HG03575 (cell line): ENCODE data around the gene NFIL3.
"Not testable (repeated sequence)": the region's sequence is repeated elsewhere in the genome, so short reads cannot be mapped to it uniquely, and the experiment has no call there.

Experiments used
- ATAC-seq: cut with Tn5 transposase; IDR thresholded peaks from one replicate; pipeline ENCODE4 v1.9.1; 2021; ENCODE audit not compliant: unreplicated experiment, insufficient number of reproducible peaks, low FRiP score; ENCODE audit errors: extremely low read depth

The NFIL3 gene, protein sequence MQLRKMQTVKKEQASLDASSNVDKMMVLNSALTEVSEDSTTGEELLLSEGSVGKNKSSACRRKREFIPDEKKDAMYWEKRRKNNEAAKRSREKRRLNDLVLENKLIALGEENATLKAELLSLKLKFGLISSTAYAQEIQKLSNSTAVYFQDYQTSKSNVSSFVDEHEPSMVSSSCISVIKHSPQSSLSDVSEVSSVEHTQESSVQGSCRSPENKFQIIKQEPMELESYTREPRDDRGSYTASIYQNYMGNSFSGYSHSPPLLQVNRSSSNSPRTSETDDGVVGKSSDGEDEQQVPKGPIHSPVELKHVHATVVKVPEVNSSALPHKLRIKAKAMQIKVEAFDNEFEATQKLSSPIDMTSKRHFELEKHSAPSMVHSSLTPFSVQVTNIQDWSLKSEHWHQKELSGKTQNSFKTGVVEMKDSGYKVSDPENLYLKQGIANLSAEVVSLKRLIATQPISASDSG

DNA sequence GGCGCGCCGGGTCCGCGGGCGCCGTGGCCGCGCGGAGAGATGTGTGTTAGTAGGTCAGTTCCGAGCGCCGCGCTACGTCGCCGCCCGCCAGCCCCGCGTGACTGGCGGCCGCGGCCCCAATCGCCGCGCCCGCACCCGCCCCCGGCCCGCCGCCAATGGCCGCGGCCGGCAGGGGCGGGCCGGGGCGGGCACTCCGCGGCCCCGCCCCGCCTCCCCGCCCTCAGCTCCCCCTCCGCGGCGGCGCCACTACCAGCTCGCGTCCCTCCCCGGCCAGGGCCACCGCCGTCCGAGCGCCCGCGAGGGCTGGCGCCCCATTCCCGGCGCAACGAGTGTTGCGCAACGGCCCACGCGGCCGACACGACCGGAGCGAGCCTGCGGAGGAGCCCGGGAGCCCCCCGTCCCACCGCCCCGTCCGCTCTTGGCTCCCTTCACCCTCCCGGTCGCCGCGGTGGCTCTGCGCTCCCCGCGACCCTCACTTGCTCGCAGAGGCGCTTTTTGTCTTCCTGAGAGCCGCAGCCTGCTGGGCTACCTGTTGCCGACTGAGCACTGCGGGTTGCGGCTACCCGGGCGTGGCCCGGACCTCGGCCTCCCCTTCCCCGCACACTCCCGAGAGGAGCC lies at the start of gene NFIL3:
TSS of gene NFIL3 (minus strand) at position 48 of the 618 bp plus-strand sequence. CDS start 13,098 bp downstream, outside the sequence.
- no peak for ATAC-seq

DNA sequence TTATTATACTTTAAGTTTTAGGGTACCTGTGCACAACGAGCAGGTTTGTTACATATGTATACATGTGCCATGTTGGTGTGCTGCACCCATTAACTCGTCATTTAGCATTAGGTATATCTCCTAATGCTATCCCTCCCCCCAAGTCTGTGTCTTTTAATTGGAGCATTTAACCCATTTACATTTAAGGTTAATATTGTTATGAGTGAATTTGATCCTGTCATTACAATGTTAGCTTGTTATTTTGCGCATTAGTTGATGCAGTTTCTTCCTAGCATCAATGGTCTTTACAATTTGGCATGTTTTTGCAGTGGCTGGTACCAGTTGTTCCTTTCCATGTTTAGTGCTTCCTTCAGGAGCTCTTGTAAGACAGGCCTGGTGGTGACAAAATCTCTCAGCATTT lies 47.9 kb upstream of the NFIL3 start:
- ATAC-seq = not testable (repeated sequence)

DNA sequence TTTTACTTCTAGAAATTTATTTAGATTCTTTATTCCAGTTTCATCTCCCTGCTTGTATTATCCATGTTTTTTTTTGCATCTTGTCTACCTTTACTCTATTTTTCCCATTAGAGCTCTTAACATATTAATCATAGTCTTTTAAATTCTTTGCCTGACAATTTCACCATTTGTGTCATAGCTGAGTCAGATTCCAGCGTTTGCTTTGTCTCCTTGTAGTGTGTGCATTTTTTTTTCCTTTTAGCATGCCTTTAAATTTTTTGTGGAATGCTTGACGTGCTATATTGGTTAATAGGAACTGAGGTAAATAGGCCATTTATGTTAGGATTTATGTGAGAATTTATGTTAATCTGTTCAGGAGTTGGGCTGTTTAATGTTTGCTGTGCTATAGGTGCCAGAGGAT lies 41.8 kb upstream of the NFIL3 start:
- no peak for ATAC-seq

DNA sequence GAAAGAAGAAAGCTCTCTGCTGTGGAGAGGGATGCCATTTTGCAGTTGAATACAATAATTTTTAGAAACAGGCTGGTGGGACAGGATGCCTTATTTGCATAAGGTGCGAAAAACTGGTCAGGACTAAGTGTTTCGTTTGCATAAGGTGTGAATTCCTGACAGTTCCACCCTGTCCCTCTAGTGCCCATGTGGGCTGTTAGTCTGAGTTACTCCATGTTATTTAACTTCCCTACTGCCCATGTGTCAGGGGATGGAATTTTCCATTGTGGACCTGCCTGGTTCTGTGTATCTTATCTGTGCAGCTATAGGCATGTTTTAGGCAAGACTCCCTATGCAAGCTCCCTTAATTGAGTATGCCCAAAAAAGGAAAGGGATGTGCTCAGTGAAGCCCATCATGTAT lies 35.3 kb upstream of the NFIL3 start:
- no peak for ATAC-seq

DNA sequence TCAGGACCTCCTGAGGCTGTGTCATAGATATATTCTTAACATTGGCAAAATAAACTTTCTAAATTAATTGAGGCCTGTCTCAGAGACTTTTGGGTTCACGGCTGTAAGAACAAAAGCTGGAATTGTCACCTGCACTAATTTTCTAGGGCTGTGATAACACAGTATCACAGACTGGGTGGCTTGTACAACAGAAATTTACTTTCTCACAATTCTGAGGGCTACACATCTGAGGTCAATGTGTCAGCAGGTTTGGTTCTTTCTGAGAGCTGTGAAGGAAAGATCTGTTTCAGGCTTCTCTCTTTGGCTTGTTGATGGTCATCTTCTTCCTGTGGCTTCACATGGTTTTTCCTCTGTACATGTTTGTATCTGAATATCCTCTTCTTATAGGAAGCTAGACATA lies 29.2 kb upstream of the NFIL3 start:
- ATAC-seq = no peak

DNA sequence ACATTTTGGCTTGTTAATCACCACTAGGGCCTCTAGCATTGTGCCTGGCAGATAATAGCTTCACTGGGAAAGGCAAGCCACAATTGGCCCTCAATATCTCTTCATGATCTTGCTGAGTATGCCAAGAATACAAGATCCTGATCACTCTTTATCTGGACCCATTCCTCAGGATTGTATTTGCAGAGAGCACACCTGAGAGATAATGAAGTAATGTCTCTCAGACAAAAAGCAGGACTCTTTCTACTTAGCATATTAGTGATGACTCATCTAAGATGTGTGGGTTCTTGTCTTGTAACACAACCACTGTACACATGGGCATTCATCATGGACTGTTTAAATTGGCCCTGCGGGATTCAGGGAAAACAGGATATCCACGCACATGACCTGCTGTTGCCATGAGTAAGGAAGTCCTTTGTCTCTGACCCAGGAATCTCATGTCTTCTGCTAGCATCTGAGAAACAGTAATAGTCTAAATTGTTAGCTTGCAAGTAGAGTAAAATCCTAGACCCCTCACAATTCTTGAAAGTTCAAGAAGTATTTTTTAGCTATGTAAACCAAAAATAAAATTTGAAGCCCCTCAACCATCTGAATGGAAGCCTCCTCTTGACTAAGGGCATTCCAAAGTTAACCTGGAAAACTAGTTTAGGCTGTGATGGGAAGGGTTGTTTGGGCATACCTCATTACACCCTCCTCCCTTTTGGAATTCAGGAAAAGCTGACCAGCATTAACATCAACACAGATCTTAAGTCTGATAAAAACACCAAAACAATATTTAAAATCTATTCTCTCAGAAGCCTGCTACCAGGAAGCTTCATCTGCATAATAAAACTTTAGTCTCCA lies 28.0 kb upstream of the NFIL3 start:
- no peak for ATAC-seq

DNA sequence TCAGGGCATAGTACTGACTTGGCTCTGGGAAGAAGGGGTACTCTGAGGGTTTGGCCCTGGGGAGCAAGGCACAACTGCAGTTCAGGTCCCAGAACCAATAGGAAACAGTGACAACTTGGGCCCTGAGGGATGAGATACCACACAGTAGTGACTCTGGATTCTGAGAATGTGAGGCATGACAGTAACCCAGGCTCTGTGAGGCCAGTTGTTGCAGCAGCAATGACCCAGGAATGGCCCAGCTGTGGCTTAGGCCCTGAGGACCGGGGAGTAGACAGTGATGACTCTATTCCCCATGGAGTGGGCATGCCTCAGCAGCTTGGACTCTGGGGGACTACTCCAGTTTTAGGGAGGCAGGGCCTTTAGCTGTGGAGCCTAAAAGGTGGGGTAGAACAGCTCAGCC lies 21.5 kb upstream of the NFIL3 start:
- no peak for ATAC-seq

DNA sequence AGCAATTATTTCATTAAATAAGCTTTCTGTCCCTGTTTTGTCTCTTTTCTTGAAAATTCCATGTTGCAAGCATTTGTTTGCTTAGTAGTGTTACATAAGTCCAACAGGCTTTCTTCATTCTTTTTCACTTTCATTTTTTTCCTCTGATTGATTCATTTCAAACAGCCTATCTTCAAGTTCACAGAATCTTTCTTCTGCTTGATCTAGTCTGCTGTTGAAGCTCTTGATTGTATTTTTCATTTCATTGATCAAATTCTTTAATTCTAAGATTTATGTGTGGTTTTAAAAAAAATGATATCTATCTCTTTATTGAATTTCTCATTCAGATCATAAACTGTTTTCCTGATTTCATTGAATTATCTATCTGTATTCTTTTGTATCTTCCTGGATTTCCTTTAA lies 20.4 kb upstream of the NFIL3 start:
- ATAC-seq = no peak

DNA sequence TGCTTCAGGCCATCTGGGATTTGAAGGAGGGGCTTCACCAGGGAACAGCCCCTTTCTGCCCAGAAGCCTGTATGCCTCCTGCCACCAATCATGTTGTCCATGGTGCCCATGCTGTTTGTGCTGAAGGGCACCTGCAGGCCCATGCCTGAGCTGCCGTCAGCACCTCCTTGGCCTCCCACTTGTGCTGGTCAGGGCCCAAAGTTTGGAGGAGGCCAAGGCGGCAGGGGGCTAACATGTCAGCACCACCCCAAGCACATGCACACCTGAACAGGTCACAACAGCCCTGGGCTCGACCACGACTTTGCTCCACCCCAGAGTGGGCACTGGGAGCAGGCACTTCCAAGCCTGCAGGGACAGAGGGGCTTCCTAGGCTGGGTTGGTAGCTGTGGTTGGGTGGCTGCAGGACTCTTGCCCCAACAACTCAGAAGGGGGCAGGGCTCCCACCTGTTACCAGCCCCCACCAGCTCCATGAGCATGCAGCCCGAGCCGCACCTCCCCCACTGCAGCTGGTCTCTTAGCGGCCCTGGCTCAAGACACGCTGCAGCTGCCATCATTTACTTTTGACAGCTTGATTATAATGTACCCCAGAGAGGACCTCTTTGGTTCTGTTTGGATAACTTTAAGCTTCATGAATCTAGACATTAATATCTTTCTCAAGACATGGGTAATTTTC lies 19.8 kb upstream of the NFIL3 start:
- no peak for ATAC-seq

DNA sequence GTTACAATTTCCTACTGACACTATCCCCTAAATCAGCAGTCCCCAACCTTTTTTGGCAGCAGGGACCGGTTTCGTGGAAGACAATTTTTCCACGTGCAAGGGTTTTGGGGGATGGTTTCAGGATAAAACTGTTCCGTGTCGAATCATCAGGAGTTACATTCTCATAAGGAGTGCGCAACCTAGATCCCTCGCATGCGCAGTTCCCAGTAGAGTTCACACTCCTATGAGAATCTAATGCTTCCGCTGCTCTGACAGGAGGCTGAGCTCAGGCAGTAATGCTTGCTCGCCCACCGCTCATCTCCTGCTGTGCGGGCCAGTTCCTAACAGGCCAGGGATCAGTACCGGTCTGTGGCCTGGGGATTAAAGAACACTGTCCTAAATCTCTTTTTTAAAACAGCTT lies 13.2 kb upstream of the NFIL3 start:
- ATAC-seq = no peak

DNA sequence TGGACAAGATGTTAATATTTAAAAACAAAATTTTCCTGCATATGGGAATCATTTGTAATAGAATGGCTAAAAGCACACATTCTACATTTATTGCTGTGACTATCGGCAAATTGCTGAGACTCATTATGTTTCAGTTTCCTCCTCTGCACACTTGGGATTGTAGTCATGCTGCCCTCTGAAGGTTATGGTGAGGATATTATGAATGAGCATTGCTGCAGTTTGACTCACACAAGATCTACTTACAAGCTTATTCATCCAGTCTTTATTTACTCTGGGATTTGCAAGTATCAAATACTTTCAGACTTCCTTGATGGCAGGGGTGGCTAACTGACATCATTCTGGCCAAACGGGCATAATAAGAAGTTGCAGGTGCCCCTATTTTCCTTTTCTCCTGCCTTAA lies 9.5 kb upstream of the NFIL3 start:
- ATAC-seq = no peak

DNA sequence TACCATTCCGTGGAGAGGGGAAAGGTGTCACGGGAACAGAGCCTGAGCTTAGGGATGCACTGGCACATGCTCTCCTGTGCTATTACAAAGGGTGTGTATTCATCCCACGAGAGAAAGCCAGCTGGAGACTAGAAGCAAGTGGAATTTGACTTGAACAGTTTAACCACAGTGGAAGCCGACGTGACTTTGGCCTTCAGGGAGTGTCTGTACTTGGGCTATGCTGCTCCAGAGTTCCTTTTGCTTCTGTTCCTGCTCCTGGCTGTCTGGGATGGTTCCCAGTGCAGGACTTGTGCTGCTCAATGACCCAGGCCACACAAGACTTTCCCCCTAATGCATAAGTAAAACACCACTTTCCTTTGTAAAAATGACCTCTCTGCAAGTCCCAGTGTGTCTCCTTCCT lies 7.9 kb upstream of the NFIL3 start:
- no peak for ATAC-seq

DNA sequence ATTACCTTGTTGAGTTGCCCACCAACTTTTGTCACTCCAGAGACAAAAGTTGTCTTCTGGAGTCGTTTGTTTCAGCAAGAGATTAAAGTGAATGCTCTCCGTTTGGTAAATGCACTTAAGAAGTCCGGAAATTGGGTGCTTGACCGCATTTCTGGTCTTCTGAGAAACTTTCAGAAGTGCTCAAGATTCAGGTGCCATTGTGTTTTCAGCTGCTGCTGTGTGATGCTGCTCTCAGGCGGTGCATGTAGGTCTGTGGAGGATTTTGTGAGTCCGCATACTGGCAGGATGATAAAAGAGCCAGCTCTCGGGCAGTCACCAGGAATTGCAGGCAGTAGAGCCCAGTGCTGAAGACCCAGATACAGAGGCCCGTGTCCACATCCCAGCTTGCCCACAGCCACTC lies 5.9 kb upstream of the NFIL3 start:
- ATAC-seq = no peak

DNA sequence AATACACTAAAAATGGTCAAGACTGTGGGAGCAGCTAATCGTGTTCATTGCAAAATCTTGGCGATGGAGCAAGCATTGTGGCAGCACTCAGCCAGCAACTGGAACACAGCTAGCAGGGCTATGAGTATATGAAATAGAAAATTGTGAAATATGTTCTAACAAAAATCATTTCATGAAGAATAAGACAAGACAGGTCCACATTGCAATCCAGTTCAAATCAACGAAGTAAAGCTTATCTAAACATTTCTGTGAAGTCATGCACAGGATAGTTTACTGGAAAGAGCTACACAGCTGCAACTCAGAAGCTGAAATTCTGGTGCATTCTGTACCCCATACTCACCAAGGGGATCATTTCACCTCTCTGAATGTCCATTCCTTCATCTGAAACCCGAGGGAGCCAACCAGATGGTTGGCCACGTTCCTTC lies 5.3 kb upstream of the NFIL3 start:
- no peak for ATAC-seq

DNA sequence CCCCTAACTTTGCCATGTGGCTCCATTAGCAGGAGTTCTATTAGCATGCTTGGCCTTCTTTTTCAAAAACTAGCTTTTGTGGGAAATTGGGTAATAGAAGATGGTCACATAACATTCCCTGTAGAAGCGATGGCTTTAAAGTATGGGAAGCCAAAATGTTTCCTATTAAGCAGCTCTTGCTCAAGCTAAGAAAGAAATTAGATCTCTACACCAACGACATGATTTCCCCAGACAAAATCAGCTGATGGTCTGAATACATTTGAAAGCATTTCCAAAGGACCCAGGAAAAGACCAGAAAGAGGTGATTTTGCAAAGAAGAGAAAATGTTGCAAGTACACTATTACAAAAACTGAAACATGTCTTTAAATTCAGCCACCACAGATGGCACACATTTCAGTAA lies 4.8 kb upstream of the NFIL3 start:
- ATAC-seq = no peak

DNA sequence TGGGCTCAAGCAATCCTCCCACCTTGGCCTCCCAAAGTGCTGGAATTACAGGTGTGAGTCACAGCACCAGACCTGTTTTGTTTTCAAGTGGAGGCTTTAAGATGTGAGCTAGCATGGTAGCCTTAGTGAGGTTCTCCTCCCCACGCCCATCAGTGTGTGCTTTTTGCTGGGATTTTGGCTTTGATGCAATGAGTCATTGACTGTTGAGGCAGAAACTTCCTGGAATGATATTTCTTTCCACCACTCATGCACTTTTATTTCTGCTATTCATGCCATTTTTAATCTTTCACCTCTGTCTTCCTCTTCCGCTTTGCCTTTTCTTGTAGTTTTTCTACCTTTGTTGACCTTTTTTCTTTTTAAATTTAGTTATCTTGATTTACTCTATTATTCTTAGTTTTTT lies 4.2 kb upstream of the NFIL3 start:
- ATAC-seq = no peak

DNA sequence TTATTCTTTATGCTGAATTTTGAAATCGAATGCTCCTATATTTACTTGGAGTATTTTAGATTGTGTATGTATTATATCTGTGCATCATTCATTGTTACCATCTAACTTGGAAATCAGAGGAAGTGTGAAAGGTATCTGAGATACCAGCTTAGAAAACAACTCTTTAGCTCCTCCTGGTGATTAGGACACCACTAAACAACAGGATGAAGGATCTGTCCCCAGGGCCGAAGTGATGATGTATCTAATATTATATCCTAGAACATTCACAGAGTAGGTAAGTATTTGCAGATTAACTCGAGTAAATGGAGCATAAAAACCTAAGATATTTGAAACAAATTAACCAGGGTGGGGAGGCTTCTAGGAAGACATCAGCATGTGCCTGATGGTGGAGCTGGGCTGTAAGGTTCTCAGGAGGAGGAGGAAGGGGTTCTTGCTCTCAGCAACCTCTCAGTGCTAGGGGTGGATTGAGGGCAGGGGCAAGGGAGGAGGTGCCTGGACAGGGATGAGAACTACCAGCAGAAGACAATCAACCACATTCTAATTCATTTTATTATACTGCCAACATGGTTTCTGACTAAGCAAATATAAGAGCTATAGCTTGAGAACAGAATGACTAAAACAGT lies 2.6 kb upstream of the NFIL3 start:
- no peak for ATAC-seq

DNA sequence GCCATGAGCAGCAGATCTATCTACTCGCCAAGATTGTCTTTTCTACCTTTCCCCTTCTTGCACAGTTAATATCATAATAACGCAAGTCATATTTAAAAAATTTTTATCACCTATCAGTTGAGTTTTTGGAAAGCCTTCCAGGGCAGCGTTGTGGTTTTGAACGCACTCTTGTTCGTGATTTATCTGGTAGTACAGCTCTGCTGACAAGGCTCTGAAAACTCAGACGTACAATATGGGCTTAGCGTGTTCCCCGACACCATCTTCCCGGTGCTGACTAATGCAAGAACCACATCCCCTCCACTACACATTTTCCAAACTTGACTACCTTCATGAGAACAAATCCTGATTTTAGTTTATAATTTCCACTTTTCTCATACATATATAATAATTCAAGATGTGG lies 1.6 kb upstream of the NFIL3 start:
- ATAC-seq = no peak
